C1 segment of cervical spinal cord (tissue), 14 donors: Measurements from ENCODE around the gene MLANA.

ENCODE experiments used
- DNase-seq, 14 donors: peaks; one replicate each; lab custom pipeline; 2025; lab: John Stamatoyannopoulos, UW

MLANA gene

DNA sequence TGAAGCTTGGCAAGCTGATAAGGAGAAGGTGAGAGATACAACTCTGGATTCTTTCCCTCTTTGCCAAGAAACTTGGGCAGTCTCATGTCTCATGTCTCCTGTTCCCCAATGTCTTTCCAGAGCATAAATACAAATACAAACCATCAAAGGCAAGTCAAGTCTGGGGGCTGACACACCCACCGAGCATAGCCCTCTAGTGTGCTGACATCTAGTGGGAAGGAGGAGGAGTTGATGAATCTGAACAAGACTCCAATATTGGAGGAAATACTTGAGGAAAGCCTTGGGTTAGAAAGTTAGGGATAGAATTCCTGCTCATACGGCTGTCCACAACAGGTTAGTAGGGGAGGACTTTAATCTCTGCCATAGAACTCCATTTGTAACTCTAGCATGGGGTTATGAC is 8.6 kb downstream of the MLANA start:
- DNase-seq, result no peak

GRCh38 chr9:5900622-5901021 is 9.9 kb downstream of the MLANA start:
- DNase-seq, result no peak

DNA sequence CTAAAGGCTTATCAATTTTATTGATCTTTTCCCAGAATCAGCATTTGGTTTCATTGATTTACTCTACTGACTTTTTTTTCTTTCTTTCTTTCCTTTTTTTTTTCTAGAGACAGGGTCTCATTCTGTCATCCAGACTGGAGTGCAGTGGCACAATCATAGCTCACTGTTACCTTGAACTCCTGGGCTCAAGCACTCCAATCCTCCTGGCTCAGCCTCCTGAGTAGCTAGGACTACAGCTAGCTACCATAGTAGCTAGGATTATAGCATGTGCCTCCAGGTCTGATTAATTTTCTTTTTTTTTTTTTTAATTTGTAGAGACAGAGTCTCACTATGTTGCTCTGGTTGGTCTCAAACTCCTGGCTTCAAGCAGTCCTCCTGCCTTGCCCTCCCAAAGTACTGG is 11.7 kb downstream of the MLANA start:
- DNase-seq, result no peak

DNA sequence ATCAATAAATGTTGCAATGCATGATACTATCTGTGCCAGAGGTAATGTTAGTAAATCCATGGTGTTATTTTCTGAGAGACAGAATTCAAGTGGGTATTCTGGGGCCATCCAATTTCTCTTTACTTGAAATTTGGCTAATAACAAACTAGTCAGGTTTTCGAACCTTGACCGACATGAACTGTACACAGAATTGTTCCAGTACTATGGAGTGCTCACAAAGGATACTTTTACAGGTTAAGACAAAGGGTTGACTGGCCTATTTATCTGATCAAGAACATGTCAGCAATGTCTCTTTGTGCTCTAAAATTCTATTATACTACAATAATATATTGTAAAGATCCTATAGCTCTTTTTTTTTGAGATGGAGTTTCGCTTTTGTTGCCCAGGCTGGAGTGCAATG is 18.2 kb downstream of the MLANA start:
- DNase-seq, result no peak

DNA sequence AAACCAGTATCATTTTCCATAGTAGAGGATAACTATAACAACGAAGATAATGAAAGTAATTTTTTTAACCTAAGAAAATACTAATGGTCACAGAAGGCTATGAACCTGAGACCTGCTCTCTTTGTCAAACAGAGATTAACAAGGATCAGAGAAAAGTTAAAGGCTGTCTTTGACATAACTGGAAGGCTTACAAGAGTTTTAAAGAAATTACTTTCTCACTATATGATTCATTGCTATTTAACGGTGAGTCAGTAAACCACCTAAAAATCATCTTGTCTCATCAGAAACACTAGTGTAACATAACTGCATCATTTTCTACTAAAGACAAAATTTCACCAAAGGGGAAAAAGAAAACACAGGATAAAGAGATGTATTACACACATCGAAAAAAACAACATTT is 19.3 kb downstream of the MLANA start:
- no peak for DNase-seq

DNA sequence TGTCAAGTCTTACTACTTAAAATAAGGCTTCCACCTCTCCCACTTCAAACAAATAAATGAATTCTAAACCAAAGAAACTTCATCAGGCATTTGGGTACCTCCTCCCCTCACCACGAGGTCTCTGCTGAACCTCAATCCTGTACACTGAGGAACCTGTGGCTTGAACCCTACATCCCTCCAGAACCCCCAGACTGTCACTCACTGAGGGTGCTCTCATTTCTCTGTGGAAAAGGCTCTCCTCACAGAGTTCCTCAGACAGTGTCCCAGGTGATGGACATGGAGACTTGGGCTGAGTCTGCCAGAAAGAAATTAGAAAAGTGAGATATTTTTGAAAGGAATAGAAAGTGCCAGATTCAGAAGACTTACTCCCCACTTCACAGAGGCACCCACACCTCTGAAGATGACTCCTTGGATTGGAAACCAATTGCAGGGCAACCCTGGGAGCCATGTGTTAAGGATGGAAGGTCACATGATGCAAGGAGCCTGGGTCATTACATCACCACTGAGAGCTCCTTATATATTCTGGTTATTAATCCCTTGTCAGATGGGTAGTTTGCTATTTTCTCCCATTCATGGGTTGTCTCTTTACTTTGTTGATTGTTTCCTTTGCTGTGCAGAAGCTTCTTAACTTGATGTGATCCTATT is 19.8 kb downstream of the MLANA start:
- no peak for DNase-seq

GRCh38 chr9:5915438-5915837 is 24.7 kb downstream of the MLANA start:
- no peak for DNase-seq

DNA sequence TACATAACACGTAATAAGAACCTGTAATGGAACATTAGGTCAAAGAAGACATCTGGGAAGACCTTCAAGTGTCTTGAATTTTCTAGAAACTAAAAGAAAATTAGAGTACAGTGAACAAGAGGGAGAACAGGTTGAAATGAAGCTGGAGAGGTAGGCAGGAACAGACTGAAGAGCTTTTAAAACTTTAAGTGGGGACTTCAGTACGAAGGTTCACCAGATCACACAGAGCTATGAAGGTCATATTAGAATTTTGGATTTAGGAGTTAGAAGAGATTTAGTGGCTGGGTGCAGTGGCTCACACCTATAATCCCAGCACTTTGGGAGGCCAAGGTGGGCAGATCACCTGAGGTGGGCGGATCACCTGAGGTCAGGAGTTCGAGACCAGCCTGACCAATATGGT is 26.6 kb downstream of the MLANA start:
- DNase-seq, result no peak

DNA sequence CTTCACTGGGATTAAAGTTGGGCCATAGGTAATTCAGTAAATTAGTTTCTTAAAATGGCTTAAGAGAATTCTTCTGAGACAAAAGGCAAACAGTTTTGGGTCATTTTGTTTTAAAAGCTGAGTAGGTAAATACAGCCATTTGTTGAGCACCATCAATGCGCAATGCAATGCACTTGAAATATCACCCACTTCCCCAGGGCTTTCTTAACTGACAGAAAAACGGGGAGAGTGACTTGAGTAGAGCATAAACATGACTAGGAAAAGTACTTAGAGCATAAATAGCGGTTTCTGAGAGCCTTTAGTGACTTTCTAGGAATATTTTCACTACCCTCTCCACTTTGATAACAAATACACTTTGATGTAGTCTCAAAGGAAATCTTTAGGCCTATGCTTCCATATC is 27.2 kb downstream of the MLANA start:
- no peak for DNase-seq

- DNase-seq, result no peak
These were observed 27.8 kb downstream of the MLANA start for GRCh38 chr9:5918460-5918859.

DNA sequence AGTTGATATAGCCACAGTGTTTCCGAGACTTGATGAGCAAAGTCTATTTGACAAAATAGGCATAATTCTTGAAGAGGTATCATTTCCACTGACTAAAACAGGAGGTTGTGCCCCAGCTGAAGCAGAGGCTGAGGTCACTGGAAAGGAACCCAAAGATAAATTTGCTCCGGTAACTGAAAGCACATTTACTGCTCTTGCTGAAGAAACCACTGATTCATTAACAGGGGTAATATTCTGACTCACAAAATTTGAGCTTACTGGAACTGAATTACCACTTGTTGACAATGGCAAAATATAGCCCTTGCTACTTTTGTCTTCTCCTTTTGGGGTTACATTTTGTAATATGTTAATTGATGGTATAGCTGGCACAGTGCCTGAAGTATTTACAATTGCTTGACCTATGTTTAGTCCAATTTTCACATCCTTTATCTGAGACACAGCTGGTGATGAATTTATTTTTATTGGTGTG is 30.2 kb downstream of the MLANA start:
- DNase-seq, result no peak

GRCh38 chr9:5922192-5922591 is 31.5 kb downstream of the MLANA start:
- no peak for DNase-seq

DNA sequence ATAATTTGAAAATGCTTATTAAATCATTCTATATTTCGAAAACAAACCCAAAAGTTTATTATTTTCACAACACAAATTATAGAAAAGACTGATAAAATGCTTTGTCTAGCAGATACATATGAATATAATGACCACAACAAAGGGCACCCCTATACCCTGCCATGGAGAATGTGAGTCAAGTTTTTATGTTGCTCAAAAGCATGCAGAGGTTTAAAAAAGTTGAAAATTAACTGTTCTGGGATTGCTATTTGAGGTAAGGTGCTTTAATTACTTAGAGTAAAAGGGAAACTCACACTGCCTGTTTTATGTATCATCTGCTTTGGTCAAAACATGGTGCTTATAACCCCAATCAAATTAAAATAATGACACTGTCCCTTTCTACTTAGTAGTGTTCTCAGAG is 41.0 kb downstream of the MLANA start:
- DNase-seq, result no peak

- DNase-seq, result no peak
These were observed 47.8 kb downstream of the MLANA start for GRCh38 chr9:5938449-5938848.

DNA sequence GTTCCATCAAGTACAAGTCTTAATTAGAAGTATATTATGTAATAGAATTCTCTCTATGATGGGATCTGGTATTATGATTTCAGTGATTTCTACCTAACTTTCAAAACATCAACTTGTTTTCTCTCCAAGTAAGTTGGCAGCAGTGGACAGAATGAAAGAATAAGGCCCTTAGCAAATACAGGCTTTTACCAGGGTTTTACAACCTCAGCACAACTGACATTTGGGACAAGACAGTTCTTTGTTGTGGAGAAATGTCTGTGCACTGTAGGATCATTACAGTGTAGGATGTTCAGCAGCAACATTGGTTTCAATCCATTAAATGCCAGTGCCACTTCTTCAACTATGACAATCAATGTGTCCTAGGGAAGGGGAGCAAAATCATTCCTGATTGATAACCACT is 48.8 kb downstream of the MLANA start:
- DNase-seq, result no peak

DNA sequence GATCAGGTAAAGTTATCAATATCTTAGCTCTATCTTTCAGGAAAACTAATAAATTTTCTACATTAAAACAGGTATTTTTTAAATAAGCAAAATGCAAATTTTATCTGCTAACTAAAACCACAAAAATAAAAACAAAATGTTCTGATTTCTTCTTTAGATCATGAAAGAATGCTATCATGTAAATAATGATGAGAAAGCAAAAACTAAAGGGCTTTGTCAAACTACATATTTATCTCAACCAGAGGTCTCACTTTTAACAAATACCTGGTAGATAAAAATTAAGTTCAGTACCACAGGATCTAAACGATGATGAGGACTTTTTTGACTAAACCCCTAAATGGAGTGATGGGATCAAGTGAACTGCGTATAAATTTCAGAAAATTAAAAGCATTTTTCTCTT is 50.5 kb downstream of the MLANA start:
- DNase-seq, result no peak

DNA sequence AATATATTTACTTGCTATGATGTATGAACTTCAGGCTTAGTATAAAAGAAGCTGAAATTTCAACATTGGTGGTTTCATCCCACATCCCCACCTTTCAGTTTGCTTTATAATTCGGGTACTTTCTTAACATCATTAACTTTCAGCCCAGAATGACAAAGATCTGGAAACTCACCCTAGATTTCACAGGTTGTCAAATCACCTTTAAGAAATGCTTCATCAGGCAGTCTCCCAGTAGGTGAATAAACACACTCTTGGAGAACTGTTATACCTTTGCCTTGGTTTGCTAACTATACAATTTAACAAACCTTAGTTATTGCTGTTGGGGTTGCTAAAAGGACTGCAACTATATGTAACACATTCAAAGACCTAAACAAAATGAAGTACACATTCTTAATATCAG is 54.4 kb downstream of the MLANA start:
- DNase-seq, result no peak

DNA sequence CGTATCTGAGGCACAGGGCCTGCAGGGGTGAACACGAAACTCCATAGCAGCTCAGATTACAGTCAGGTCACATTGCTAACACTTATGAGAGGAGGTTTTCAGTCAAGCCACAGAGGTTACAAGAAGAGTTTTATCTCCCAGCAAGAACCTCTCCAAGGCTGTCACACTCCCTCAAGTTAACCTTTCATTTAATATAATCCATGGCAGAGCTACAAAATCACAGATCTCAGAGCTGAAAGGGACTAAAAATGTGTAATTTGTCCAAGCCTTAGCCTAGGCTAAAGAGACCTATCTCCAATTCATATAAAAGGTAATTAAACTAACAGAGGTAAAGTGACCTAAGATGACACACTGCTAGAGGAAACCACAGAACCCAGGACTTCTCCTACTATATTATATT is 57.2 kb downstream of the MLANA start:
- DNase-seq, result no peak

DNA sequence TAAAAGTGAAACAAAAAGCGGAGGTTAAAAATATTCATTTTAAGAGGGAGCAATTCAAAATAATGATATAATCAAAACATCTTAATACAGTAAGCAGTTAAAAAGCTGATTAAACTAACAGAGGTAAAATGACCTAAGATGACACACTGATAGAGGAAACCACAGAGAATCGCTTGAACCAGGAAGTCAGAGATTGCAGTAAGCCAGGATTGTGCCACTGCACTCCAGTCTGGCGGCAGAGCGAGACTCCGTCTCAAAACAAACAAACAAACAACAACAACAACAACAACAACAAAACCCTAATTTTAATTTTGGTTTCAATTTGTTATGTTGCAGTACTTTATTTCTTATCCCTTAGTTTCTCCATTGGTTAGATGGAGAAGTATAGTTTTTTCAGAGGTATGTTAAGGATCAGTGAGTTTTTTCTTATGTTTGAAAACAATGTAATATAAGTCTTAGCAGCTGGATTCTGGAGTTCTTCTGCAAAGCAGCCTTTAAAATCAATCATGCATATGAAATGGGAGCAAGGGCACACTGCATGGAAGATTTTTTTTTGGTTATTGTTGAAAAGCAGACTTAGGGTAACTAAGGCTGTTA is 58.5 kb downstream of the MLANA start:
- DNase-seq, result no peak

DNA sequence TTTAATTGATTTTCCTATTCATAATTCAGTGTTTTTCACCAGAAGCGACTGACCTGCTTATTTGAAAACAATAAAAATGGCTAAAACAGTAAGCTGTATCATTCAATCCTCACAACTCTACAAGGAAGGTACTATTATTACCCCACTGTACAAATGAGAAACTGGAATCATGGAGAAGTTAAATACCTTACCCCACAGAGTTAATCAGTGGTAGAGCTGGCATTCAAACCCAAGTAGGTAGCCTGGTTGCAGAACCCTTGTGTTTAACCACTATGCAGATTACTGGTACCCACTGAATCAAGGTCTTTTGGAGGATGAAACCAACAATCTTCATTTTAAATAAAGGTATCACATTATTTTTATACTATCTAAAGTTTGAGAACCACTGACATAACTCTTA is 59.6 kb downstream of the MLANA start:
- no peak for DNase-seq

GRCh38 chr9:5951686-5952211 is 61.1 kb downstream of the MLANA start:
- no peak for DNase-seq

GRCh38 chr9:5953743-5954707 is 63.3 kb downstream of the MLANA start:
- no peak for DNase-seq
